PFSK-1 (cell line): ENCODE measurements around the gene NMRK1.

Experiments
- FOXP2 ChIP-seq: optimal IDR thresholded peaks from 2 replicates; pipeline ENCODE3; 2011; ENCODE audit warnings: borderline replicate concordance, control low read depth, inconsistent platforms; ENCODE audit not compliant: insufficient read depth; ENCODE audit errors: extremely low read length, extremely low read depth
- POLR2AphosphoS5 ChIP-seq: IDR thresholded peaks from 2 replicates; pipeline ENCODE4 v1.6.1; 2012; ENCODE audit warnings: low read depth, mild to moderate bottlenecking, control low read depth, low read length, moderate library complexity
- SIN3A ChIP-seq: IDR thresholded peaks from 2 replicates; pipeline ENCODE4 v1.6.1; 2012; ENCODE audit warnings: mild to moderate bottlenecking, low read length, moderate library complexity, borderline replicate concordance; ENCODE audit not compliant: insufficient read depth
- TAF1 ChIP-seq: IDR thresholded peaks from 2 replicates; pipeline ENCODE4 v1.6.1; 2012; ENCODE audit warnings: low read length, control low read depth, borderline replicate concordance; ENCODE audit not compliant: insufficient read depth
- TF ChIP-seq, protein P1 (sequence below), 2 experiments: IDR thresholded peaks; 2 replicates each; pipeline versions ENCODE4 v1.6.1 to v1.8.0; 2011 to 2012; ENCODE audit warnings: low read depth in 2 of 2, low read length in 2 of 2, control low read depth in 1 of 2, inconsistent platforms in 1 of 2, mild to moderate bottlenecking in 1 of 2, moderate library complexity in 1 of 2; ENCODE audit not compliant: insufficient read depth in 1 of 2

GRCh38 chr9:75081632-75082031 lies 6.3 kb downstream of the NMRK1 start:
- TF ChIP-seq SIN3A (no peak), TAF1 (no peak), POLR2AphosphoS5 (no peak), FOXP2 (no peak)
- TF ChIP-seq, protein P1, sequence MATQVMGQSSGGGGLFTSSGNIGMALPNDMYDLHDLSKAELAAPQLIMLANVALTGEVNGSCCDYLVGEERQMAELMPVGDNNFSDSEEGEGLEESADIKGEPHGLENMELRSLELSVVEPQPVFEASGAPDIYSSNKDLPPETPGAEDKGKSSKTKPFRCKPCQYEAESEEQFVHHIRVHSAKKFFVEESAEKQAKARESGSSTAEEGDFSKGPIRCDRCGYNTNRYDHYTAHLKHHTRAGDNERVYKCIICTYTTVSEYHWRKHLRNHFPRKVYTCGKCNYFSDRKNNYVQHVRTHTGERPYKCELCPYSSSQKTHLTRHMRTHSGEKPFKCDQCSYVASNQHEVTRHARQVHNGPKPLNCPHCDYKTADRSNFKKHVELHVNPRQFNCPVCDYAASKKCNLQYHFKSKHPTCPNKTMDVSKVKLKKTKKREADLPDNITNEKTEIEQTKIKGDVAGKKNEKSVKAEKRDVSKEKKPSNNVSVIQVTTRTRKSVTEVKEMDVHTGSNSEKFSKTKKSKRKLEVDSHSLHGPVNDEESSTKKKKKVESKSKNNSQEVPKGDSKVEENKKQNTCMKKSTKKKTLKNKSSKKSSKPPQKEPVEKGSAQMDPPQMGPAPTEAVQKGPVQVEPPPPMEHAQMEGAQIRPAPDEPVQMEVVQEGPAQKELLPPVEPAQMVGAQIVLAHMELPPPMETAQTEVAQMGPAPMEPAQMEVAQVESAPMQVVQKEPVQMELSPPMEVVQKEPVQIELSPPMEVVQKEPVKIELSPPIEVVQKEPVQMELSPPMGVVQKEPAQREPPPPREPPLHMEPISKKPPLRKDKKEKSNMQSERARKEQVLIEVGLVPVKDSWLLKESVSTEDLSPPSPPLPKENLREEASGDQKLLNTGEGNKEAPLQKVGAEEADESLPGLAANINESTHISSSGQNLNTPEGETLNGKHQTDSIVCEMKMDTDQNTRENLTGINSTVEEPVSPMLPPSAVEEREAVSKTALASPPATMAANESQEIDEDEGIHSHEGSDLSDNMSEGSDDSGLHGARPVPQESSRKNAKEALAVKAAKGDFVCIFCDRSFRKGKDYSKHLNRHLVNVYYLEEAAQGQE (IDR thresholded peaks at IDR 0.05; ENCODE audit: insufficient read depth in 1 of 2, low read depth in 2 of 2, low read length in 2 of 2) = no peak
